ENCODE results near the gene SLF2.

Gene SLF2

GRCh38 chr10:101002456-101002855 is 89.7 kb downstream of the SLF2 start:
- no peak for DNase-seq

GRCh38 chr10:101003639-101004206 is 91.0 kb downstream of the SLF2 start:
- DNase-seq = no peak

- no peak for DNase-seq
Measured at GRCh38 chr10:101005361-101005760, 92.6 kb downstream of the SLF2 start.

- DNase-seq = no peak
Measured at GRCh38 chr10:101005869-101006567, 93.3 kb downstream of the SLF2 start.

GRCh38 chr10:101006593-101007098 is 93.9 kb downstream of the SLF2 start:
- DNase-seq = peak in 1 of 2 donors; percentile 29

GRCh38 chr10:101007099-101007711 is 94.4 kb downstream of the SLF2 start:
- DNase-seq = no peak

GRCh38 chr10:101007915-101008822 is 95.4 kb downstream of the SLF2 start:
- peak; percentile 10 to 55 for DNase-seq

GRCh38 chr10:101008823-101009423 is 96.2 kb downstream of the SLF2 start:
- peak; percentile 72 to 76 for DNase-seq

- DNase-seq = no peak
Measured at GRCh38 chr10:101010329-101010728, 97.6 kb downstream of the SLF2 start.

GRCh38 chr10:101011517-101012423 is 99.0 kb downstream of the SLF2 start:
- DNase-seq = no peak

- peak; percentile 94 to 95 for DNase-seq
Measured at GRCh38 chr10:101012525-101013364, 100.0 kb downstream of the SLF2 start.

- no peak for DNase-seq
Measured at GRCh38 chr10:101013365-101013825, 100.6 kb downstream of the SLF2 start.

- peak; percentile 58 to 73 for DNase-seq
Measured at GRCh38 chr10:101014230-101014884, 101.6 kb downstream of the SLF2 start.

Measured in hippocampal formation (tissue), 2 donors.